B cell (primary cell): Measurements from ENCODE around the gene LRP11.

Source experiments
- CTCF ChIP-seq: fragments of 200-600 bp; IDR thresholded peaks from one replicate; pipeline ENCODE4 v1.8.0; 2022; ENCODE audit warnings: antibody characterized with exemption, mild to moderate bottlenecking
- EZH2 ChIP-seq: IDR thresholded peaks from 2 replicates; pipeline ENCODE4 v1.6.1; 2012; ENCODE audit warnings: borderline replicate concordance, low read depth, mild to moderate bottlenecking, moderate library complexity, low read length; ENCODE audit not compliant: insufficient read depth, poor library complexity, severe bottlenecking

GRCh38 chr6:149887343-149887742, 23.2 kb upstream of the LRP11 start:
- TF ChIP-seq CTCF (no peak), EZH2 (no peak)
